GM21786 (cell line): ENCODE measurements around the gene OPRL1.

Source experiments
- ATAC-seq: cut with Tn5 transposase; IDR thresholded peaks from one replicate; pipeline ENCODE4 v1.9.1; 2021; ENCODE audit not compliant: unreplicated experiment

The OPRL1 gene

DNA sequence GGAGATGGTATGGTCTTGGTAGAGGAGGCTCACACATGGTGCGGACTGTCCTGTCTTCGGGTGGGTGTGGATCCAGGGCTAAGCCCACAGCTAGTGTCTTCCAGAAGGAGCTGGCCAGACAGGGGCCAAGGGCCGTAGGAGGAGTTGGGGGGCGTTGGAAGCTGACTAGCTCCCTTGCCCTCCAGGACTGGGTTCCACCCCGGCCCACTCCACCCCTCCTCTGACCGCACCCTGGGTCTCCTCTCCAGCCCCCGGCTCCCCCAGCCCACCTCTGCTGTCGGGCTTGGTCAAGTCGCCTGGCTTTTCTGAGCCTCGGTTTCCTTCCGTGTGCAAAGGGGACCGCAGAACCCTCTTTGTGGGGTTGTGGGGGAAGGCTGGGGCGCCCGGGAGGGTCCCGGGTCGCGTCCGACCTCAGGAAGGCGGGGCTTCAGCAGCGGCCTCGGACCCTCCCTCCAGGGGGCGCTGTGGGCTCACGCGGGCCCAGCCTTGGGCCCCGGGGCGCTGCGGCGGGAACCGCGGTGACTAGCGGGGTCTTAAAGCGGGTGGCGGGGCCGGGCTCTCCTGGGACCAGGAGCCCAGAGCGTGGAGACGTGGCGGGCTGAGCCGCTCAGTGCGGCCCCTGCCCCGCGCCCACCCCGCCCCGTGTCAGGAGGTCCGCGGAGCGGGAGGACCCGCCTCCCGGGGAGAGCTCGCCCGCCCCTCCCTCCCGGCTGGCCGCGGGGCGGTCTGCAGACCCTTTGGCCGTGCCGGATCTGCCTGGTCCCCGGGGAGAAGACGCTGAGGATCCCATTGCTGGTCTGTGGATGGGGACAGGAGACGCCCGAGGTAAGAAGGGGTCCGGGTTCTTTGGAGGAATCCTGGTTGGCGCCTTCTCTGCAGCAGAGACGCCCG is 22.1 kb downstream of the OPRL1 start:
- ATAC-seq = no peak

GRCh38 chr20:64102647-64103354 is 22.9 kb downstream of the OPRL1 start:
- ATAC-seq = no peak

DNA sequence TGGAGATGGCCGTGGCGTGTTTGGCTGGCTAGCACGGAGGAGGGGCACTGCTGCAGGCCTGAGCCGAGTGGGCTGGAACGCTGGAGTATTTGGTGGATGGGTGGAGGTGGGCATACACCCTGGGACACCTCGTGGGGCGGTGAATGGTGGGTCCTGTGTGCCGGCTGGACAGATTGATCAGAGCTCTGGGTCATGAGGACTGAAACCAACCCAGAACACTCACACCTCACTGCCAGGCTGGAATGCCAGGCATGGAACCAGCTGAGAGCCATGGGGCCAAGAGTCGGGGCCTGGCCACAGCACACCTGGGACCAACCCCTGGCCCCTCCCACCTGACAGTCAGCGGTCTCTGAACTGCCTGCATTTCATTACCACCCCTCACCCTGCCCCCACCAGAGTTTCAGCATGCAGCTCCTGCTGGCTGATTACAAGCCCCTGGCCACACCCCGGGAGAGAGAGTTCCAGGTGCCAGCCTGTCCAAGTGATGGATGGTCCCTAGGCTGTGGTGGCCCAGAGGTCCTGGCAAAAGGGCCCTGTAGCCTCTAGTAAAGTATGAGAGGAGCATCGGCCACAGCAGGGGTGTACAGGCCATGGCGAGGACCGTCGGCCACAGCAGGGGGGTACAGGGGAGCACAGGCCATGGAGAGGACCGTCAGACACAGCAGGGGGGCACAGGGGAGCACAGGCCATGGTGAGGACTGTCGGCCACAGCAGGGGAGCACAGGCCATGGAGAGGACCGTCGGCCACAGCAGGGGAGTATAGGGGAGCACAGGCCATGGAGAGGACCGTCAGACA is 24.2 kb downstream of the OPRL1 start:
- ATAC-seq = no peak

- no peak for ATAC-seq
Measured at GRCh38 chr20:64104667-64105451, 25.0 kb downstream of the OPRL1 start.

DNA sequence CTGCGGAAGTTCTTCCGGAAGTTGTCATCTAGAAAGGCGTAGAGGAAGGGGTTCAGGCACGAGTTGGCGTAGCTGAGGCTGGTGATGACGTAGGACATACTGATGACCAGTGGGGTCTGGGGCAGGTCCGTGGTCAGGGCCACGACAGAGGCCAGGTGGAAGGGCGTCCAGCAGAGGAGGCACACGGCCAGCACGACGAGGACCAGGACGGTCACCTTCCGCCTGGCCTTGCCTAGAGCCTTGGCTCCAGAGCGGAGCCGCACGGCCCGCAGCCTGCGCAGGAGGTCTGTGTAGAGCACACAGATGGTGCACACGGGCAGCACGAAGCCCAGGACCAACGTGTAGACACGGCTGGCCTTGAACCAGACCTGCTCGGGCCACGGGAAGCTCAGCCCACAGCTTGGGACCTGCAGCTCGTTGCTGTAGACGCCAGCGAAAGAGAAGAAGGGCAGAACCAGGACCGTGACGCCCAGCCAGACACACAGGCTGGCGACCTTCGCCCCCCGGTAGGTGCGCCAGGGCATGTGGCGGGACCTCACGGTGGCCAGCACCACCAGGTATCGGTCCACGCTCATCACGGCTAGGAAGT is 26.1 kb downstream of the OPRL1 start:
- ATAC-seq = no peak

DNA sequence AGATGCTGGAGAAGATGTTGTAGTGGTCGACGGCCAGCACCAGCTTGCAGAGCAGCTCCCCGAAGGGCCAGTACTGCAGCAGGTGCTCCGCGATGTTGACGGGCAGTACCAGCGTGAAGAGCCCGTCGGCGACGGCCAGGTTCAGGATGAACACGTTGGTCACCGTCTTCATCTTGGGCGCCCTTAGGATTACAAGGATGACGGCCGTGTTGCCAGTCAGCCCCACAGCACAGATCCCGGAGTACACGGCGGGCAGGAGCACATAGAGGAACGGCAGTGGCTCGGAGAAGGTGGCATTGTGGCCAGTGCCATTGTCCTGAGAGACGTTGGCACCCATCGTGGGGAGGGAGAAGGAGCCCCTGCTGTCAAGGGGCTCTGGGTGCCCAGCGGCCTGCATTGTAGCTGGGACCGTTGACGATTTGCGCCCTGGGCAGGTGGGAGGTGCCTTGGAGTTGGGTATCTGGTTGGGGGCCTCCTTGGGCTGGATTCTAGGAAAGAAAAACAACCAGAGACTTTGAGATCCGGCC is 26.6 kb downstream of the OPRL1 start:
- no peak for ATAC-seq

DNA sequence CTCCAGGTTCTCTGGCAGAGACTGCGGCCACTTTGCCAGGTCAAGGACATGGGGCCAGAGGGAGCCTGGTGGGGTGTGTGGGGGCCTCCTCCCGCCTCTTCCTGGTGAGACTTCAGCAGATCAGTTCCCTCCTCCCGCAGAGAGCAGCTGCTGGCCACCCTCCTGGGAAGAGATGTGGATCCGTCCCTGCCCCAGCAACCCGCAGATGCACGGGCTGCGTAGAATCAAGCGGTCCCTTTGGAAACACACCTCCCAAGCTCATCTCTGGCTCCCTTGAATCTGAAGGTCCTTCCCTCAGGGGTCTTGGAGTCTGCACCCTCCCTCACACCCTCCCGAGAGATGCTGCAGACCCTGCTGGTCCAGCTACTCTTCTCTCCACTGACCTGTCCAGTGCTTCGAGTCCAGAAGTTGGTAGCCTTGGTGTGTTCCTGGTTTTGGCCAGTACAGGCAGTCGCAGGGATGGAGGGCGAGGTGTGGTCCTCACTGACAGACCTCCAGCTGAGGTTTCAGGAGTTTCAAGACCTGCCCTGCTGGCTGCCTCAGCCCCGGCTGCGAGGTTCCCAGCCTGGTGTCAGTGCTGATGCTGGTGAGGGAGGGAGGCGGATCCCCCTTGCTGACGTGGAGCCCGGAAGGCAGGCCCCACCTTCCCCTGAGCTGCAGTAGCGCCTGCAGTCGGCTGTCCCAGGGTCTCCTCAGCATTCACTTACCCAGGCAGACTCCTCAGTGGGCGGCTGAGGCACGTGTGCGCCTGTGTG is 27.3 kb downstream of the OPRL1 start, which contains the start of gene NPBWR2:
NPBWR2 (minus strand) TSS at position 585 of the 755 bp plus-strand sequence. CDS start 734 bp downstream, outside the sequence.
- no peak for ATAC-seq

DNA sequence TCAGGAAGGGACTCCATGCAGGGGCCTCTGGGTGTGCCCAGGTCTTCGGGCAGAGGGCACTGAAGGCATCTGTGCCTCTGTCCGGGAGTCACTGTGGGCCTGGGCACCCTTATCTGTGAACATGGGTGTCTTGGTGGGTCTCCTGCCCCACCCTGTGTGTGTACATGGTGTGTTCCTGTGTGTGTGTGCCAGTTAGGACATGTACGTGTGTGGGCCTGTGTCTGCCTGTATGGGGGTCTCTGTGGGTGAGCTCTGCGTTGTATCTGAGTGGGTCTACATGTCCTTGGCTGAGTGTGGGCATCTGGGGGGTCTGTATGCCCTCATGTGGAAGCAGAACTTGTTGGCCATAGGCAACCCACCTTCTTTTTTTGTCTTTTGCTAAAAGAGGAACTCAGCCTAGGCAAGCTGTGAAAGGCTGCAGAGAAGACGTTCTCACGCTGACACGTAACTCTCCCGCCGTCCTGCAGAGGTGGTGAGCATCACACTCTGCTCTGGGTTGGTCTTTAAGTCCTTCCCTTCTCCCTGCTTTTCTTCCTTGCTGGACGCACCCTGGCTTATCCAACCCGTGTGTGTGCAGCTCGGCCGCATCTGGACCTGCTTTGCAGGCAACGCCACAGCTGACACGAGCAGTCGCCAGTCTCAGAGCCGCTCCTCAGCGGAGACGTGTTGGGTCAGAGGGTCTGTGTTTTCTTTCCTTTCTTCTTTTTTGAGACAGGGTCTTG is 28.0 kb downstream of the OPRL1 start:
- ATAC-seq = no peak

GRCh38 chr20:64108731-64109681 is 29.1 kb downstream of the OPRL1 start:
- no peak for ATAC-seq

DNA sequence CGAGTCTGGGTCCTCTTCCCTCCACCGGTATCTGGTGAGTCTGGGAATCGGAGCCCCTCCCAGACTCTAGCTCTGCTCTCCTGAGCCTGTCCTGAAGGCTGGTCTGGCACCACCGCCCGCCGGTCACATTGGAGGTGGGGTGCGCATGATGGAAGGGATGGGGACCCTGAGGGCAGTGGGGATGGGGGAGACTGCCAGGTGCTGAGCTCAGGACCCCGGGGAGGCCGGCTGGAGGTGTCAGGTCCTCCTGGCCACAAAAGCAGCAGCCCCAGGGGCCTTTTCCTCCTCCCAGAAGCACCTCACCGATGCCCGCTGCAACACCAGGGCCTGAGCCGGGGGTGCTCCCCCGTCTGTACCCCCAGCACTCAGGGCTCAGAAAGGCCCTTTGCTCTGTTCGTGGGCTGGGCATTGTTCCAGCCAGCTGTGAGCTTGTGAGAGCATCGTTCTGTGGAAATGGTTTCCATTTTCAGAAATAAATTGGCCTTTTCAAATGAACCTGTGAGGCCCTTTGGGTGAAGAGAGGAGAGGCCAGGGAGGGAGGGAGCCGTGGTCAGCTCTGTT is 30.0 kb downstream of the OPRL1 start:
- no peak for ATAC-seq

- no peak for ATAC-seq
Measured at GRCh38 chr20:64110411-64111068, 30.7 kb downstream of the OPRL1 start.

- no peak for ATAC-seq
Measured at GRCh38 chr20:64111841-64112641, 32.2 kb downstream of the OPRL1 start.

- ATAC-seq = no peak
Measured at GRCh38 chr20:64112691-64113443, 33.0 kb downstream of the OPRL1 start.

DNA sequence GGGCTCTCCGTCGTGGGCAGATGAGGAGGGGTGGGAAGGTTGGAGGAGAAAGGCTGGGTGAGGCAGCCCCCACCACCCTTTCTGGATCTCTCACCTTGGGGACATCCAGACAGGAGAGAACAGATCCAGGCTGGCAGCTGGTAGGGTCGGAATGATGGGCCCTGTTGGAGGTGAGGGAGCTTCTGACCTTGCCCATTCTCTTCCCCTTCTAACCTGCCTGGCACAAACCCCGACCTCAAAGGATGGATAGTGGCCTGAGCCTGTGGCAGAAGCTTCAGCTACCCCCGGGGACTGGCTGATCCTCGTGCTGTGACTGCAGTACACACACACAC is 33.5 kb downstream of the OPRL1 start:
- no peak for ATAC-seq

DNA sequence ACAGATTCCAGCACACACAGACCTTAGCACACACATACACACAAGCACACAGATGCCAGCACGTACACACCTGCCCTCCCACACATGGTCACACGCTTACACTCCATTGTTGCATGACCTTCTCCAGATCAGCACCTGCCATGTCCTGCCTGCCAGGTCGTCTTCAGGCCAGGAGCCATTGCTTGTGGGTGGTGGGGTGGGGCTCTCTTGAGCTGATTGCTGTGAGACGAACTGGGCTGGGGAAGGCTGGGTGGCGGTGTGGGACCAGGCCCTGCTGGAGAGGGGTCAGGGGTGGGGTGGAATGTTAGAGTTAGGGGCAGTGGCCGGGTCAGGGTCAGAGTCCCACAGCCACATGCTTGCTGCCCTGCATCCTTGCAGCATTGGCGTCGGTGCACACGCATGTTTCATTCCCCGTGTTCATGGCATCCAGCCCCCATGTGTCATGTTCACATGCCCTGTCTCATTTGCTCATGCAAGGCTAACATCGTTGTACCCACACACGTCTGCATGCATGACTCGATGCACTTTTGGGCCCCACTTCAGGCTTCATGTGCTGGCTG is 34.0 kb downstream of the OPRL1 start:
- ATAC-seq = no peak
